ENCODE measurements around the gene VAT1.
A peak's percentile ranks its signal among the peaks of the same experiment; 100 is the strongest.

The VAT1 gene

DNA sequence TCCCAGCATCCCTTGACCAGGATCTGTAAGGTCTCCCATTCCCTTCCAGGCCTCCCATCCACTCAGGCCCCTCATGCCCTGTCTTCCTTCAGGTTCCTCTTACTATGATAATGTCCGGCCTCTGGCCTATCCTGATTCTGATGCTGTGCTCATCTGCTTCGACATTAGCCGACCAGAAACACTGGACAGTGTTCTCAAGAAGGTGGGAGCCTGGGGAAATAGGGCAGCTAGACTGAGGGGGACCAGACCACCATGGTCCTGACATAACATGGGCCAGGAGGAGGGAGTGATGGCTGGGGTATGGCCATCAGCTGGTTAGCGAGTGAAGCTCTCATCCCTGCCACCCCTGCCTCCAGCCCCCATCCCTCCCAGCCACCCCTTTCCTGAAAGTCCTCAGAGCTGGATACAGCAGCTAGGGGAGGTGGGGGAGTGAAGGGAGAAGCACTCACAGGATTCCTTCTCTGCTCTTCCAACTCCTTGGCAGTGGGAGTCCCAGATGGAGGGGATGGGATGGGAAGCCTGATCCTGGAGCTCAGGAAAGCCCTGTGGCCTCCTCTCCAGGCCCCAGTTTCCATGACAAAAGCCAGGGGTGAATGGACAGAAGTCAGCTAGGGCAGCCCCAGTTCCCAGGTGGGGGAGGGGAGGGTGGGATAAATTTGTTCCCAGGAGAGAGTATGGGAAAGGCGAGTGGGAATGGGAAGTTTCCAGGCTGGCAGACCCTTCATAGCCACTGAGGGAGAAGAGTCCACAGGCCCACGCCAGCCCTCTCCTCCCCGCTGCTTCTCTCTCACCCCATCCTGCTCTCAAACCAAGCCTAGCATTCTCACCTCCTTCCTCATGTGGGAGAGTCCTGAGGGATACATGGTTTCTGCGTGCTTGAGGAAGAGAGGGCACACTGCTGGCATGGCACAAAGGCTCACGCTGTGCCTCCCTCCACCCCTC is 5.2 kb upstream of the VAT1 start:
- DNase-seq = no peak

GRCh38 chr17:43026595-43026994 is 4.4 kb upstream of the VAT1 start:
- no peak for DNase-seq

DNA sequence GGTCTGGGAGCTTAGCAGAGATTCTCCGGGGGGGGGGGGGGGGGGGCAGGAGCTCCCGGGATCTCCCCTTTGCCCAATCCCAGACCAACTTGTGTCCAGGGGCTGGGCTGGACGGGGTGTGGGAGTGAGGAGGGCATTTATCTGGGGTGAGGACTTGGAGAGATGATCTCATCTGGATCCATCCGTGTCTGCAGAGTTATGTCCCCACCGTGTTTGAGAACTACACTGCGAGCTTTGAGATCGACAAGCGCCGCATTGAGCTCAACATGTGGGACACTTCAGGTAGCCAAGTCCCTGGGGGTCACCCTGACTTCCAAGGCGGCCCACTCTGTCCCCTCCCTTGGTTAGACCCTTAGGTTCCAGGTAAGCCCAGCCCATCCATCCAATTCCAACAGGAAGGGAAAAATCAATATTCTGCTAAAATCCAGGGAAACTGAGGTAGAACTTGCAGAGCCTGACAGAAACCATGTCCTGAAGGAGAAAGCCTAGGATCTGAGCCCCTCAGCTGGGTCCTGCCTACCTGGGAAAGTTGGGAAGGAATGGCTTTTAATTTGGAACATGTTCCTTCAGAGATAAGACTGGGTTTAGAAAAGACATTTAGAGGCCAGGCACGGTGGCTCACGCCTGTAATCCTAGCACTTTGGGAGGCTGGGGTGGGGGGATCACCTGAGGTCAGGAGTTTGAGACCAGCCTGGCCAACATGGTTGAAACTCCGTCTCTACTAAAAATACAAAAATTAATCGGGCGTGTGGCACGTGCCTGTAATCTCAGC is 3.8 kb upstream of the VAT1 start:
- peak in 2 of 51 donors; percentile 33 to 40 for DNase-seq

GRCh38 chr17:43025290-43025657 is 3.1 kb upstream of the VAT1 start:
- DNase-seq = peak in 1 of 51 donors; percentile 41

GRCh38 chr17:43024407-43025289 is 2.5 kb upstream of the VAT1 start, which contains the start of gene RND2:
Gene RND2 (plus strand): TSS chr17:43025231. CDS start chr17:43025348, 117 bp downstream.
- peak in 50 of 51 donors; percentile 26 to 93 (median 81) for DNase-seq

DNA sequence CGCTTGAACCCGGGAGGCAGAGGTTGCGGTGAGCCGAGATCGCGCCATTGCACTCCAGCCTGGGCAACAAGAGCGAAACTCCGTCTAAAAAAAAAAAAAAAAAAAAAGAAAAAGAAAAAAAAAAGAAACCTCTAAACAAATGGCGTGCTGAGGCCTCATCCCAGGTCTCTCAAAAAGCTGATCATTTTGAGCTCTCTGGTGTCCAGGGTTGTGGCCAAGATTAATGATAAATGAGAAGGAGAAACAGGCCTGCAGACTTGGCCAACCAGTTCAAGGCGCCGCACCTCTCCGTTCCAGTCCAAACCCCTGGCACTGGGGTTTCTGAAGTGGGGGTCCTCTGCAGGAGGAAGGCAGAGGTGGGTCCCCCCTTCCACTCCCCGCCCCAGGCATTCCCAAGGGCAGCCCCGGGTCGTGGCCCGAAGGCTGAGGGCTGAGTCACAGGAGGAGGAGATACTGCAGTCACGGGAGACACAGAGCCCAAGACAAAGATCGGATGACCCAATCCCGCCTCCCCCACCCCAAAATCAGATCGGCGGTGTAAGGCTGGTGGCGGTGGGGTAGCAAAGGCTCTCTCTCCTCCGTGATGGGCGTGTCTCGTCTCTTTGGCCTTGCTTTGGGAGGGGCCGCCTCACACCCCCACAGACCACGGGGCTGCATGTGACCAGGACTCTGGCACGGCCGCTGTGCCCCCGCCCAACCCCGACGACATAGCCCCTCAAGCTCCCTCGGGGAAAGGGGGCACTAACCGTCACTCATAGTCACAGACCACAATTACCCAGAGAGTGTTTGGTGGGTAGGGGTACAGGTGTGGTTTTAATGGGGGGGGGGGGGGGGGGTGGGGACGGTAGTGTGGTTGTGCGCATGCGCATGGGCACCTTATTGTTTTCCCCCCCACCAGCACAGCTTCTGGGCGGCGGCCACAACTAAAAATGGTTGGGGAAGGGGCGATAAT is 1.1 kb downstream of the VAT1 start:
- DNase-seq = peak in 35 of 51 donors; percentile 20 to 75 (median 56)

GRCh38 chr17:43020030-43020621 is 2.1 kb downstream of the VAT1 start:
- no peak for DNase-seq

- no peak for DNase-seq
These were observed 2.8 kb downstream of the VAT1 start for GRCh38 chr17:43019418-43019817.

- DNase-seq = no peak
These were observed 3.3 kb downstream of the VAT1 start for GRCh38 chr17:43018932-43019331.

GRCh38 chr17:43018008-43018853 is 4.0 kb downstream of the VAT1 start:
- peak in 20 of 51 donors; percentile 10 to 66 (median 28) for DNase-seq

GRCh38 chr17:43016216-43016615 is 6.0 kb downstream of the VAT1 start:
- DNase-seq = no peak

- no peak for DNase-seq
These were observed 6.6 kb downstream of the VAT1 start for GRCh38 chr17:43015579-43015978.

DNA sequence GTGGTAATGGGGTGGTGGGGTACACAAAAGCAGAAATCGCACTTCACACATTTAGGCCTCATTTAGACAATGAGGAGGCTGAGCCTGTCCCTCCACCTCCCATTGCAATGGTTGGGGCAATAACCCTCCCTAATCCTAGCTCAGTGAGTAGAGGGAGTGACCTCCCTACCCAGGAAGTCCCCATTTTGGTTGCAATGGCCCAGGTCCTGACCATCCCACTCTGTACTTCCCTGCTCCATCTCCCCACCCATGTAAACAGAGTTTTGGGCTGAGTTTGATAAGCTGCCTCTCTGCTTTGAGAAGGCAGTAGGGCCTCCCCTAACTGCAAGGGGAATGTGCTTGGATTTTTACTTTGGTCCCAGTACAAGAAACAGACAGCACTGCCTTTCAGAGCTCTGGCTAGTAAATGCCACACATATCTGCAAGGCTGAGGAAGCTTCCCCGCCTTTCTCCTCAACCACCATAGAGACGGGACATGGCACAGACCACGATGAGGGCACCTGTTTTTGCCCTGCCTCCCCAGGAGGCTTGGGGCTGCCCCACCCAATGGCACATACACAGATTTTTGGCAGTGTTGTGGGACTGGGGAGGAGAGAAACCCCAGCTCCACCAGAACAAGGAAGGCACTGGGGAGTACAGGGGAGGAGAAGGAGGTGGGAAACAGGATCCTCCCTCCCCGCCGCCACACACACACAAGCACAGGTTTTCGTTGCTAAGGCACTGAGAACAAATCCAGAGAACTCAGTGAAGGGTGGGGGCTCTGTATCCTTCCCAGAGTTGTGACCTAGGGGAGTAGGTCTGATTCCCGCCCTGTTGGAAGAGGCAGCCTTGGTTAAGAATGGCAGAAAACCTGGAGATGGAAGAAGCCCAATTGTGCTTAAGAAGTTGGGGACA is 7.3 kb downstream of the VAT1 start:
- DNase-seq = peak in 1 of 51 donors; percentile 28

GRCh38 chr17:43014020-43014648 is 8.1 kb downstream of the VAT1 start:
- DNase-seq = no peak

- no peak for DNase-seq
These were observed 8.9 kb downstream of the VAT1 start for GRCh38 chr17:43013296-43013695.

- DNase-seq = no peak
These were observed 10.3 kb downstream of the VAT1 start for GRCh38 chr17:43011728-43012472.
